HCT116 (cell line): ENCODE measurements around the gene ELMO2. TPM values are rescaled to one million over a fixed set of nuclear protein-coding genes. Genes with fewer than 3 reads are reported as not detected.

ENCODE experiments used
- ATAC-seq: fragments of 200-7000 bp; cut with Tn5 transposase; 2 replicates; pipeline ENCODE4 v1.9.1; 2020; ENCODE audit warnings: mild to moderate bottlenecking, moderate library complexity
- BruUV-seq: library from RNA; stranded (reverse); fragments of 400-500 nt; replicated peaks from 2 replicates; lab custom pipeline; 2021; lab: Mats Ljungman, UMichigan
- CTCF ChIA-PET: fragments of 300-600 bp; sonication (Branson Sonifier 250); formaldehyde crosslinking; loops from one replicate; lab custom pipeline; 2021; ENCODE audit warnings: antibody characterized with exemption; lab: Charles Lee
- POLR2A ChIA-PET: fragments of 300-600, 350-600 bp; sonication (Branson Sonifier 250); formaldehyde crosslinking; loops from one replicate; lab custom pipeline; 2021; ENCODE audit warnings: antibody characterized with exemption; lab: Charles Lee
- RAD21 ChIA-PET, 2 experiments: fragments of 300-600 bp; sonication (Branson Sonifier 250); formaldehyde crosslinking; loops; one replicate each; lab custom pipeline; 2023; ENCODE audit warnings: low total read pairs in 2 of 2; ENCODE audit not compliant: uncharacterized antibody in 2 of 2, unreplicated experiment in 2 of 2, low non-redundant PET in 1 of 2; lab: Charles Lee
- DNase-seq: peaks from one replicate; pipeline ENCODE4 v3.0.0-alpha.2; 2010; ENCODE audit warnings: low read depth, low spot score
- H2AFZ ChIP-seq: fragments of 200-600 bp; shearing (Covaris generic), sonication (generic); 2 replicates; pipeline ENCODE4 v1.6.1; 2017; ENCODE audit warnings: low read depth, mixed run types, mixed read lengths, antibody characterized with exemption, low read length; ENCODE audit not compliant: poor library complexity, severe bottlenecking
- H3K27ac ChIP-seq: 2 replicates; pipeline ENCODE4 v1.5.1; 2012; ENCODE audit warnings: low read depth, low read length
- H3K27me3 ChIP-seq: fragments of 200-600 bp; sonication (generic); 2 replicates; pipeline ENCODE4 v1.6.1; 2016; ENCODE audit warnings: mixed run types, low read length, mixed read lengths; ENCODE audit not compliant: insufficient read depth
- H3K36me3 ChIP-seq, 2 experiments: fragments of 200-500 bp in 1 of 2; fragments of 200-600 bp in 1 of 2; sonication (Bioruptor generic) in 1 of 2; sonication (generic) in 1 of 2; 2 replicates each; pipeline versions ENCODE4 v1.5.1 to v1.6.1; 2014 to 2016; ENCODE audit warnings: low read length in 2 of 2, inconsistent platforms in 1 of 2, mixed read lengths in 1 of 2, mixed run types in 1 of 2; ENCODE audit not compliant: insufficient read depth in 2 of 2, control insufficient read depth in 1 of 2
- H3K4me1 ChIP-seq, 2 experiments: fragments of 200-600 bp in 1 of 2; sonication (generic) in 1 of 2; 2 replicates each; pipeline versions ENCODE4 v1.5.1 to v1.6.1; 2012 to 2017; ENCODE audit warnings: low read length in 2 of 2, inconsistent platforms in 1 of 2, mild to moderate bottlenecking in 1 of 2, mixed read lengths in 1 of 2, mixed run types in 1 of 2, moderate library complexity in 1 of 2; ENCODE audit not compliant: insufficient read depth in 2 of 2, control insufficient read depth in 1 of 2
- H3K4me2 ChIP-seq: fragments of 200-600 bp; sonication (generic); 2 replicates; pipeline ENCODE4 v1.6.1; 2017; ENCODE audit warnings: mixed run types, low read length, mixed read lengths
- H3K4me3 ChIP-seq, 2 experiments: fragments of 200-600 bp in 1 of 2; sonication (generic) in 1 of 2; replicated peaks in 1 of 2; 2 replicates each; pipeline ENCODE4 v1.5.1; 2011 to 2016; ENCODE audit warnings: low read length in 2 of 2, control low read depth in 1 of 2, low read depth in 1 of 2, mild to moderate bottlenecking in 1 of 2, mixed read lengths in 1 of 2, mixed run types in 1 of 2
- H3K79me2 ChIP-seq: fragments of 200-600 bp; sonication (generic); 2 replicates; pipeline ENCODE4 v1.6.1; 2017; ENCODE audit warnings: mild to moderate bottlenecking, mixed run types, low read length, moderate library complexity, mixed read lengths; ENCODE audit not compliant: insufficient read depth
- H3K9ac ChIP-seq: fragments of 200-600 bp; sonication (generic); 2 replicates; pipeline ENCODE4 v1.6.1; 2016; ENCODE audit warnings: low read length, mixed read lengths
- H3K9me2 ChIP-seq: fragments of 200-600 bp; sonication (generic), shearing (Covaris generic); 2 replicates; pipeline ENCODE4 v1.6.1; 2017; ENCODE audit warnings: mixed run types, mild to moderate bottlenecking, moderate library complexity; ENCODE audit not compliant: insufficient read depth
- H3K9me3 ChIP-seq, 2 experiments: fragments of 200-500 bp in 1 of 2; fragments of 200-600 bp in 1 of 2; sonication (Bioruptor generic) in 1 of 2; sonication (generic) in 1 of 2; 2 replicates each; pipeline ENCODE4 v1.6.1; 2014 to 2017; ENCODE audit warnings: low read length in 2 of 2, mixed read lengths in 2 of 2, inconsistent platforms in 1 of 2, low read depth in 1 of 2, mild to moderate bottlenecking in 1 of 2, mixed run types in 1 of 2, moderate library complexity in 1 of 2; ENCODE audit not compliant: control insufficient read depth in 1 of 2, insufficient read depth in 1 of 2
- H4K20me1 ChIP-seq: fragments of 200-600 bp; sonication (generic), shearing (Covaris generic); 2 replicates; pipeline ENCODE4 v1.6.1; 2017; ENCODE audit warnings: mixed run types, mild to moderate bottlenecking, moderate library complexity; ENCODE audit not compliant: insufficient read depth
- ATF3 ChIP-seq: IDR thresholded peaks from 2 replicates; pipeline ENCODE4 v1.6.1; 2012
- CEBPB ChIP-seq: IDR thresholded peaks from 2 replicates; pipeline ENCODE4 v1.6.1; 2012; ENCODE audit warnings: low read depth
- CTCF ChIP-seq, 3 experiments: fragments of 200-600 bp in 1 of 3; sonication (generic) in 1 of 3; IDR thresholded peaks in 2 of 3; conservative IDR thresholded peaks in 1 of 3; 2 replicates each; pipeline ENCODE4 v1.5.1; 2012 to 2017; ENCODE audit warnings: low read depth in 2 of 3, low read length in 2 of 3, antibody characterized with exemption in 1 of 3, borderline replicate concordance in 1 of 3, control low read depth in 1 of 3, mild to moderate bottlenecking in 1 of 3, mixed read lengths in 1 of 3, mixed run types in 1 of 3, moderate library complexity in 1 of 3; ENCODE audit not compliant: insufficient read depth in 1 of 3
- ELF1 ChIP-seq: IDR thresholded peaks from 2 replicates; pipeline ENCODE4 v1.6.1; 2012; ENCODE audit warnings: low read depth, borderline replicate concordance
- EZH2phosphoT487 ChIP-seq: fragments of 200-600 bp; IDR thresholded peaks from 2 replicates; pipeline ENCODE4 v1.6.1; 2018; ENCODE audit warnings: antibody characterized with exemption, borderline replicate concordance
- RAD21 ChIP-seq: IDR thresholded peaks from 2 replicates; pipeline ENCODE4 v1.6.1; 2012; ENCODE audit warnings: low read depth, mild to moderate bottlenecking
- SP1 ChIP-seq: IDR thresholded peaks from 2 replicates; pipeline ENCODE4 v1.6.1; 2012; ENCODE audit warnings: low read depth
- TCF7L2 ChIP-seq: IDR thresholded peaks from 2 replicates; pipeline ENCODE4 v1.7.0; 2011; ENCODE audit warnings: borderline replicate concordance, inconsistent platforms; ENCODE audit not compliant: insufficient read depth, insufficient read length; ENCODE audit errors: extremely low read depth
- ZFX ChIP-seq: fragments of 450-650 bp; IDR thresholded peaks from 2 replicates; pipeline ENCODE4 v1.6.1; 2017
- intact Hi-C: fragments of 100-400 bp; cut with micrococcal nuclease; formaldehyde crosslinking; loops from 2 replicates; pipeline ENCODE4 v1.10.0; 2022
- total RNA-seq: library from RNA; stranded (reverse); gene quantifications from one replicate; pipeline ENCODE4 v1.2.1, GENCODE V29; 2021; ENCODE audit not compliant: unreplicated experiment
- TF ChIP-seq, protein P1 (sequence below): IDR thresholded peaks from 2 replicates; pipeline ENCODE4 v1.6.1; 2011; ENCODE audit warnings: mild to moderate bottlenecking, low read length, moderate library complexity; ENCODE audit not compliant: insufficient replicate concordance; ENCODE audit errors: extremely low read depth
- TF ChIP-seq, protein P2 (sequence below): IDR thresholded peaks from 2 replicates; pipeline ENCODE4 v1.6.1; 2012; ENCODE audit warnings: low read depth
- TF ChIP-seq, protein P3 (sequence below): IDR thresholded peaks from 2 replicates; pipeline ENCODE4 v1.6.1; 2012

ELMO2 gene
- total RNA-seq, 1 experiment from 2014 or later, result 22.9 TPM

DNA sequence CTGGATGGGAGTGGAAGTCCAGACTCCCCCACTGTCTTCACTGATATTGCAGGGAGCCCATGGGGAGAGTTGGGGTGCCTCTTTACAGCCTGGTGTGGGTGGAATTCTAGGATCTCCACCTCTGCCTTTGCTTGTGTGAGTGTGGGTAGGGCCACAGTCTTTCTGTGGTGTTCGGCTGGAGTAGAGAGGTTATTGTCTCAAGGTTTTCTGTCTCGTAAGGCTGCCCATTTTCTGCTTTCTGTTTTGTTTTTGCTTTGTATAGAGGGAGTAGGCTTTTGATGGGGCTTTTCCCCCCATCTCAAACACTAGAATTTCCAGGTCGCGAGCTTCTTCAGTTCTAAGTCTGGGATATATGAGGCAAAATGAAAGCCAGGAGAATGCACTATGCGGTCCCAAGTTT lies 40.4 kb upstream of the ELMO2 start:
- peaks cover 0 to 3% of the 10 kb centered on the region in 2 experiments; a peak in 1 of 4 replicates for H3K4me1 ChIP-seq
- CTCF ChIA-PET, result no interaction called here
- no TSS peak for BruUV-seq
- no peaks in the 10 kb centered on the region for H3K36me3 ChIP-seq
- POLR2A ChIA-PET, result no interaction called here
- intact Hi-C loops, result no loop called here
- H3K9me3 ChIP-seq, result peaks cover 0 to 9% of the 10 kb centered on the region in 2 experiments; a peak in 1 of 4 replicates
- peaks cover 28% of the 10 kb centered on the region for H3K27me3 ChIP-seq
- H3K4me3 ChIP-seq, result no peak overlapping the region
- H3K9me2 ChIP-seq, result no peaks in the 10 kb centered on the region
- H3K27ac ChIP-seq, result no peak overlapping the region
- ATAC-seq (no peak), DNase-seq (no peak)
- H2AFZ ChIP-seq, result no peak overlapping the region
- H3K9ac ChIP-seq, result no peak overlapping the region
- no peaks in the 10 kb centered on the region for H3K79me2 ChIP-seq
- TF ChIP-seq ATF3 (no peak), CEBPB (no peak), RAD21 (no peak), SP1 (no peak), ELF1 (no peak), ZFX (no peak), CTCF (IDR thresholded peaks at IDR 0.05 in 2 of 3, conservative IDR thresholded peaks at IDR 0.05 in 1 of 3; ENCODE audit: borderline replicate concordance in 1 of 3, insufficient read depth in 1 of 3, low read depth in 2 of 3, low read length in 2 of 3) (no peak), EZH2phosphoT487 (no peak), TCF7L2 (no peak)
- TF ChIP-seq, protein P1, sequence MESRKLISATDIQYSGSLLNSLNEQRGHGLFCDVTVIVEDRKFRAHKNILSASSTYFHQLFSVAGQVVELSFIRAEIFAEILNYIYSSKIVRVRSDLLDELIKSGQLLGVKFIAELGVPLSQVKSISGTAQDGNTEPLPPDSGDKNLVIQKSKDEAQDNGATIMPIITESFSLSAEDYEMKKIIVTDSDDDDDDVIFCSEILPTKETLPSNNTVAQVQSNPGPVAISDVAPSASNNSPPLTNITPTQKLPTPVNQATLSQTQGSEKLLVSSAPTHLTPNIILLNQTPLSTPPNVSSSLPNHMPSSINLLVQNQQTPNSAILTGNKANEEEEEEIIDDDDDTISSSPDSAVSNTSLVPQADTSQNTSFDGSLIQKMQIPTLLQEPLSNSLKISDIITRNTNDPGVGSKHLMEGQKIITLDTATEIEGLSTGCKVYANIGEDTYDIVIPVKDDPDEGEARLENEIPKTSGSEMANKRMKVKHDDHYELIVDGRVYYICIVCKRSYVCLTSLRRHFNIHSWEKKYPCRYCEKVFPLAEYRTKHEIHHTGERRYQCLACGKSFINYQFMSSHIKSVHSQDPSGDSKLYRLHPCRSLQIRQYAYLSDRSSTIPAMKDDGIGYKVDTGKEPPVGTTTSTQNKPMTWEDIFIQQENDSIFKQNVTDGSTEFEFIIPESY, result no peak
- TF ChIP-seq, protein P2, sequence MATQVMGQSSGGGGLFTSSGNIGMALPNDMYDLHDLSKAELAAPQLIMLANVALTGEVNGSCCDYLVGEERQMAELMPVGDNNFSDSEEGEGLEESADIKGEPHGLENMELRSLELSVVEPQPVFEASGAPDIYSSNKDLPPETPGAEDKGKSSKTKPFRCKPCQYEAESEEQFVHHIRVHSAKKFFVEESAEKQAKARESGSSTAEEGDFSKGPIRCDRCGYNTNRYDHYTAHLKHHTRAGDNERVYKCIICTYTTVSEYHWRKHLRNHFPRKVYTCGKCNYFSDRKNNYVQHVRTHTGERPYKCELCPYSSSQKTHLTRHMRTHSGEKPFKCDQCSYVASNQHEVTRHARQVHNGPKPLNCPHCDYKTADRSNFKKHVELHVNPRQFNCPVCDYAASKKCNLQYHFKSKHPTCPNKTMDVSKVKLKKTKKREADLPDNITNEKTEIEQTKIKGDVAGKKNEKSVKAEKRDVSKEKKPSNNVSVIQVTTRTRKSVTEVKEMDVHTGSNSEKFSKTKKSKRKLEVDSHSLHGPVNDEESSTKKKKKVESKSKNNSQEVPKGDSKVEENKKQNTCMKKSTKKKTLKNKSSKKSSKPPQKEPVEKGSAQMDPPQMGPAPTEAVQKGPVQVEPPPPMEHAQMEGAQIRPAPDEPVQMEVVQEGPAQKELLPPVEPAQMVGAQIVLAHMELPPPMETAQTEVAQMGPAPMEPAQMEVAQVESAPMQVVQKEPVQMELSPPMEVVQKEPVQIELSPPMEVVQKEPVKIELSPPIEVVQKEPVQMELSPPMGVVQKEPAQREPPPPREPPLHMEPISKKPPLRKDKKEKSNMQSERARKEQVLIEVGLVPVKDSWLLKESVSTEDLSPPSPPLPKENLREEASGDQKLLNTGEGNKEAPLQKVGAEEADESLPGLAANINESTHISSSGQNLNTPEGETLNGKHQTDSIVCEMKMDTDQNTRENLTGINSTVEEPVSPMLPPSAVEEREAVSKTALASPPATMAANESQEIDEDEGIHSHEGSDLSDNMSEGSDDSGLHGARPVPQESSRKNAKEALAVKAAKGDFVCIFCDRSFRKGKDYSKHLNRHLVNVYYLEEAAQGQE, result no peak
- TF ChIP-seq, protein P3, sequence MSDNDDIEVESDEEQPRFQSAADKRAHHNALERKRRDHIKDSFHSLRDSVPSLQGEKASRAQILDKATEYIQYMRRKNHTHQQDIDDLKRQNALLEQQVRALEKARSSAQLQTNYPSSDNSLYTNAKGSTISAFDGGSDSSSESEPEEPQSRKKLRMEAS, result no peak
- H4K20me1 ChIP-seq, result no peaks in the 10 kb centered on the region
- RAD21 ChIA-PET, result no interaction called here
- no peak overlapping the region for H3K4me2 ChIP-seq
